Prostate gland (tissue), 2 donors: Measurements from ENCODE around the gene DACT2. TPM values are rescaled to one million over a fixed set of nuclear protein-coding genes. Genes with fewer than 3 reads are reported as not detected.

Experiments
- DNase-seq: peaks from one replicate; pipeline ENCODE4 v3.0.0-alpha.2; 2019; ENCODE audit warnings: low spot score
- H3K27ac ChIP-seq, 2 donors: fragments of 200-600 bp; sonication (generic); 2 replicates each; pipeline ENCODE4 v1.5.1; 2017 to 2019
- H3K27me3 ChIP-seq: fragments of 200-600 bp; sonication (generic); replicated peaks from 2 replicates; pipeline ENCODE4 v1.5.1; 2019; ENCODE audit not compliant: insufficient read depth
- H3K36me3 ChIP-seq, 2 donors: fragments of 200-600 bp; sonication (generic); 1 replicate in 1 of 2; 2 replicates in 1 of 2; pipeline versions ENCODE4 v1.5.1 to v1.8.1; 2017 to 2019
- H3K4me1 ChIP-seq: fragments of 200-600 bp; sonication (generic); replicated peaks from 2 replicates; pipeline ENCODE4 v1.5.1; 2019
- H3K4me3 ChIP-seq, 2 donors: fragments of 200-600 bp; sonication (generic); 2 replicates each; pipeline ENCODE4 v1.5.1; 2017 to 2019
- H3K9me3 ChIP-seq: fragments of 200-600 bp; sonication (generic); 2 replicates; pipeline ENCODE4 v1.5.1; 2017
- POLR2A ChIP-seq: fragments of 450-650 bp; IDR thresholded peaks from one replicate; pipeline ENCODE4 v1.6.1; 2016; ENCODE audit warnings: antibody characterized with exemption, mild to moderate bottlenecking
- POLR2AphosphoS5 ChIP-seq: sonication (generic); formaldehyde crosslinking; IDR thresholded peaks from one replicate; pipeline ENCODE4 v1.6.1; 2017; ENCODE audit warnings: antibody characterized with exemption
- WGBS: methylation state at CpG from one replicate; pipeline ENCODE4 v1.1.5; 2018; 5-methylcytosine and 5-hydroxymethylcytosine counted together
- intact Hi-C: fragments of 100-400 bp; cut with DNase I; formaldehyde crosslinking; loops from one replicate; pipeline ENCODE4 v1.14.2; 2022
- total RNA-seq, 2 donors: library from RNA; depleted of rRNA; stranded (reverse); fragments of >200 nt; gene quantifications; one replicate each; pipeline ENCODE4 v1.1.0, GENCODE V29; 2016
- TF ChIP-seq, protein P1 (sequence below), 4 experiments: fragments of 200-600 bp in 2 of 4; fragments of 450-650 bp in 2 of 4; sonication (generic) in 2 of 4; IDR thresholded peaks; 1 replicate in 3 of 4; 2 replicates in 1 of 4; pipeline ENCODE4 v1.5.1; 2016 to 2019; ENCODE audit warnings: antibody characterized with exemption in 4 of 4, mild to moderate bottlenecking in 2 of 4, moderate library complexity in 2 of 4

Gene DACT2
- total RNA-seq, 2 donors from 2014 or later = 22.1 to 28.1 TPM

GRCh38 chr6:168341280-168341900, 21.8 kb upstream of the DACT2 start:
- no peak for TF ChIP-seq POLR2AphosphoS5
- TF ChIP-seq, protein P1, sequence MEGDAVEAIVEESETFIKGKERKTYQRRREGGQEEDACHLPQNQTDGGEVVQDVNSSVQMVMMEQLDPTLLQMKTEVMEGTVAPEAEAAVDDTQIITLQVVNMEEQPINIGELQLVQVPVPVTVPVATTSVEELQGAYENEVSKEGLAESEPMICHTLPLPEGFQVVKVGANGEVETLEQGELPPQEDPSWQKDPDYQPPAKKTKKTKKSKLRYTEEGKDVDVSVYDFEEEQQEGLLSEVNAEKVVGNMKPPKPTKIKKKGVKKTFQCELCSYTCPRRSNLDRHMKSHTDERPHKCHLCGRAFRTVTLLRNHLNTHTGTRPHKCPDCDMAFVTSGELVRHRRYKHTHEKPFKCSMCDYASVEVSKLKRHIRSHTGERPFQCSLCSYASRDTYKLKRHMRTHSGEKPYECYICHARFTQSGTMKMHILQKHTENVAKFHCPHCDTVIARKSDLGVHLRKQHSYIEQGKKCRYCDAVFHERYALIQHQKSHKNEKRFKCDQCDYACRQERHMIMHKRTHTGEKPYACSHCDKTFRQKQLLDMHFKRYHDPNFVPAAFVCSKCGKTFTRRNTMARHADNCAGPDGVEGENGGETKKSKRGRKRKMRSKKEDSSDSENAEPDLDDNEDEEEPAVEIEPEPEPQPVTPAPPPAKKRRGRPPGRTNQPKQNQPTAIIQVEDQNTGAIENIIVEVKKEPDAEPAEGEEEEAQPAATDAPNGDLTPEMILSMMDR (IDR thresholded peaks at IDR 0.05) = no peak
- TF ChIP-seq POLR2A = no peak
- Histone ChIP-seq H3K4me1 (no peaks in the 10 kb centered on the region), H3K27me3 (no peaks in the 10 kb centered on the region), H3K9me3 (no peaks in the 10 kb centered on the region), H3K27ac (no peak overlapping the region), H3K4me3 (no peak overlapping the region), H3K36me3 (no peaks in the 10 kb centered on the region)
- WGBS = 89% methylated on average over 8 of the region's 8 CpGs
- intact Hi-C loops = no loop called here
- DNase-seq = no peak

DNA sequence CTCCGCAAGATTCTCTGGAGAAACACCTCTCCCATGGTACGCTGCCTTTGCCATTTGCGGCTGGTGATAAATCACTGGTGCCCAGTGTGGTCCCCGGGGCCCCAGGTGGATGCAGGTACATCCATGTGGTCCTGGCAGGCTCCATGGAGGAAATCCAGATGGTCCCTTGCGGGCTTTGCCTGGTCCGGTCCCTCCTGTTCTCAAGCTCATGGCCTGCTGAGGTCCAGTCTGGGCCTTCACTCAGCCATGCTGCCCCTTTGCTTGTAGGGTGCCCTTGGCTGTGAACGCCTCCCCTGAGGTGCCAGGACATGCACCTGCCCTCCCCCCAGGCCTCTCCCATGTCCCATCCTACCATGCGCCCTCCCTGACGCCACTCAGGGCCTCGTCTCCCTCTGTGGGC, 21.2 kb upstream of the DACT2 start:
- no peak for DNase-seq
- H3K27ac ChIP-seq = no peak overlapping the region
- no peak overlapping the region for H3K4me3 ChIP-seq
- intact Hi-C loops = no loop called here
- no peaks in the 10 kb centered on the region for H3K27me3 ChIP-seq
- no peaks in the 10 kb centered on the region for H3K36me3 ChIP-seq
- 97% methylated on average over 10 of the region's 10 CpGs for WGBS
- H3K9me3 ChIP-seq = no peaks in the 10 kb centered on the region
- TF ChIP-seq POLR2AphosphoS5 (no peak), POLR2A (no peak)
- TF ChIP-seq, protein P1 (IDR thresholded peaks at IDR 0.05) = no peak
- no peaks in the 10 kb centered on the region for H3K4me1 ChIP-seq

DNA sequence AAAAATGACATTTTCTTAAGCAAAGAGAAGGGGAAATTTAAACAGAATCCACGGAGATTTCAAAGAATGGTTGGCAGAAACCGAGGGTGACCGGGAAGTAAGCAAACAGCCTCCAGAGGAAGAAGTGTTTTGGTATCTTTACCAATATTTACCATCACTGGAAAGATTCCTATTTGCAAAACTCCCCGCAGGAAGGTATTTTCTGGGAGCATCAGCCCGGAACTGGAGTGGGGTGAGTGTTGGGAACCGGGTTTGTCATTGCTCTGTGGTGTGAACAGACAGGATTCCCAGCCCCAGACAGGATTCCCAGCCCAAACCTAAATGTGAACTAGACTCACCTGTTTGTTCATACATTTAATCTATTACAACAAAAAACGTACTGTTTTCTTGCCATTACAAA, 19.2 kb upstream of the DACT2 start:
- no peak for TF ChIP-seq POLR2A
- no peak for TF ChIP-seq POLR2AphosphoS5
- TF ChIP-seq, protein P1 (IDR thresholded peaks at IDR 0.05) = no peak
- intact Hi-C loops = no loop called here
- DNase-seq = no peak
- WGBS = 61% methylated on average over 7 of the region's 7 CpGs
- no peaks in the 10 kb centered on the region for H3K36me3 ChIP-seq
- no peak overlapping the region for H3K27ac ChIP-seq
- no peaks in the 10 kb centered on the region for H3K27me3 ChIP-seq
- no peaks in the 10 kb centered on the region for H3K9me3 ChIP-seq
- no peak overlapping the region for H3K4me3 ChIP-seq
- H3K4me1 ChIP-seq = no peaks in the 10 kb centered on the region

DNA sequence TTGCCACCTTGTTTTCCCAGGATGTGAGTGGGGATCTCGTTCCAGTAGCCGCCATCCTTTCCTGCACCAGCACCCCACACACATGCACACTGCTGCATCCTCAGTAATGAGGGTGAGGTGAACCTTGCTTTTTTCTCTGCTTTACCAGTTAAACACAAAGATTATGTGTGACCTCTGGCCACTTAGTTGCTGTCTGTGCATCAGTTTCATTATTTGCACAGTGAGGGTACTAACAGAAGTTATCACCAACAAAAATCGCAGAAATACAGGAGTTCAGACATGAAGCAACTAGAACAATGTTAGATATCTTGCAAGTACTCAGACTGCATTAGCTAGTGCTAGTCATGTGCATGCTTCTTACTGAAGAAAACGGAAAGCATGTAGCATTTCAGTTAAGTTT, 17.4 kb upstream of the DACT2 start:
- Histone ChIP-seq H3K9me3 (no peaks in the 10 kb centered on the region), H3K27me3 (no peaks in the 10 kb centered on the region), H3K36me3 (no peaks in the 10 kb centered on the region), H3K4me1 (no peaks in the 10 kb centered on the region), H3K4me3 (no peak overlapping the region), H3K27ac (no peak overlapping the region)
- WGBS = 68% methylated on average over 4 of the region's 4 CpGs
- TF ChIP-seq POLR2A (no peak), POLR2AphosphoS5 (no peak)
- TF ChIP-seq, protein P1 (IDR thresholded peaks at IDR 0.05) = no peak
- intact Hi-C loops = no loop called here
- no peak for DNase-seq

DNA sequence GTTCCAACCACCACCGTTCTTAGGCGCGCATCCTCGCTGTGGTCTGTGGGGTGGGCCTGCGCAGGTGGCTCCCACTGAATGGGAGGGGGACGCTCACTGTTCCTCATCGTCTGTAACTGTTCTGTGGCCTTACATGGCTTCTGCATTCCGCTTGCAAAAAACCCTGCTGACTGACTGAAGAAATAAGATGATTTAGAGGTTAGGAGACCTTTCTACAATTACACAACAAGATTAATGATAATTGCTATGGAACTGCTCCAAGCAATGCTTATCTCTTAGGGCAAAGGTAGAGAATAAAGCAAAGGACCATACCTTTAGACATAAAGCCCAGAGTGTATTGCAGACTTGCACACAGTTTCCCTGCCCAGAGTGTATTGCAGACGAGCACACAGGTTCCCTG, 14.4 kb upstream of the DACT2 start:
- Histone ChIP-seq H3K4me3 (no peak overlapping the region), H3K36me3 (no peaks in the 10 kb centered on the region), H3K27me3 (no peaks in the 10 kb centered on the region), H3K4me1 (no peaks in the 10 kb centered on the region), H3K9me3 (no peaks in the 10 kb centered on the region), H3K27ac (no peak overlapping the region)
- intact Hi-C loops = no loop called here
- WGBS = 94% methylated on average over 9 of the region's 9 CpGs
- DNase-seq = no peak
- no peak for TF ChIP-seq POLR2AphosphoS5
- TF ChIP-seq, protein P1 (IDR thresholded peaks at IDR 0.05) = no peak
- TF ChIP-seq POLR2A = no peak
